GM21381 (cell line): ENCODE data around the gene ZNF451.

Experiments used
- ATAC-seq: cut with Tn5 transposase; IDR thresholded peaks from one replicate; pipeline ENCODE4 v1.9.1; 2021; ENCODE audit warnings: mild to moderate bottlenecking, moderate library complexity; ENCODE audit not compliant: unreplicated experiment

ZNF451 gene

GRCh38 chr6:57198926-57199636 lies 109.1 kb downstream of the ZNF451 start:
- no peak for ATAC-seq

DNA sequence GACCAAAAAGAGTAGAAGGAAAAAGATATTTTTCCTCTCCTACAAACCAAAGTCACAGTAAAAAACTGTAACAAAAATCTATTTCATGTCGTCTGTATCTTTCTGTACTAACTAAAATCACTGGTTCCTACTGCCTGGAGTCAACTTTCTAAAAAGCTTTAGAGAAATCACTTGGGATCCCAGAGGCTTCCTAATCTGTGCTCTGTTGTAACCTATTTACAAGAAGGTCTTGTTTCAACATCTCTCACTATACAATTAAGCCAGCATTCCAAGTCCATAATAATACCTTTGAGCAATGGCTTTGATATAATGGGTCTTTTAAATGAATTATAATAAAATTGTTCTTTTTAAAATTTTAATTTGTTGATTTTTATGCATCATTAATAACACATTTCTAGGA lies 111.7 kb downstream of the ZNF451 start:
- no peak for ATAC-seq

GRCh38 chr6:57205550-57206328 lies 115.8 kb downstream of the ZNF451 start:
- ATAC-seq = no peak

GRCh38 chr6:57207141-57207540 lies 117.2 kb downstream of the ZNF451 start:
- ATAC-seq = no peak

DNA sequence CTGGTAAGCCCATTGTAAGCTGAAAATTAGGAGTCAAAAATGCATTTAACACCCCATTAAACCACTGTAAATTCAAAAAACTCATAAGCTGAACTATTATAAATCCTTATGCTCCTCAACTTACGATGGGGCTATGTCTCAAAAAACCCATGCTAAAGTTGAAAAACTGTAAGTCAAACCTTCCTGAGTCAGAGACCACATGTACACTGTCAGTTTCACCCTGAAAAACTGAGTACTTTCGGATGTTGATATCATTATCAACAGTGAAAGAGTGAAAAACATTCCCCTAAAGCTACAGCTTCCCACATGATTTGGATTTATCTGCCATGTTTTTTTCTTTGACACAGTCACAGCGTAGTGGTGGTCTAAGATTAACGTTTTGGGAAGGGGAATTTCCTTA lies 117.9 kb downstream of the ZNF451 start:
- no peak for ATAC-seq

GRCh38 chr6:57209030-57209429 lies 119.0 kb downstream of the ZNF451 start:
- ATAC-seq = no peak

DNA sequence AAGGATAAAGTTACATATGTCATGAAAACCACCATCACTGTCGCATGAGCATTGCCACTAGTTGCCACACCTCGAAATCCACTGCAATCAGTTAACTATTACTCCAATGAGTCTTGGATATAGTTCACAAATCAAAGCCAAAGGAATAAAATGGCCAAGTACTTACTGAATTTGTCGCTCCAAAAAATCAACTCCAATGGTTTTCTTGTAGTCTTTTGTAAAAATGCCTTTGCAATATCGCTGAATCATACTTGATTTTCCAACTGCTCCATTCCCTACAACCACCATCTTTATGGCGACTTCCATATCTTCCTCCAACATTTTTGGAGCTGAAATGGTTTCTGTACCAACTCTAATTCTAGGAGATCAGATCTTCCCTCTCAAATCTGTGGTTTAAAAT lies 120.1 kb downstream of the ZNF451 start:
- no peak for ATAC-seq

DNA sequence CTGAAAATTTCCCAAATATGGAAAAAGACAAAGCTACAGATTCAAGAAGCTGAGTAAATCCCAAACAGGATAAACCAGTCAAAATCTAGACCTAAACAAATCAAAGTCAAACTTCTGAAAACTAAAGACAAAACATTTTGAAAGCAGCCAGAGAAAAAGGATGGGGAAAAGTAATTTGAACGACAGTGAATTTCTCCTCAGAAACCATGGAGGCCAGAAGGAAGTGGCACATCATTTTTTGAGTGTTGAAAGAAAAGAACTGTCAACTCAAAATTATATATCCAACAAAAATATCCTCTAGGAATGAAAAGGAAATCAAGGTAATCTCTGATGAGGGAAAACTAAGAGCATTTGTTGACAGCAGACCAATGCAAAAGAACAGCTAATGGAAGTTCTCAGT lies 125.3 kb downstream of the ZNF451 start:
- ATAC-seq = no peak

DNA sequence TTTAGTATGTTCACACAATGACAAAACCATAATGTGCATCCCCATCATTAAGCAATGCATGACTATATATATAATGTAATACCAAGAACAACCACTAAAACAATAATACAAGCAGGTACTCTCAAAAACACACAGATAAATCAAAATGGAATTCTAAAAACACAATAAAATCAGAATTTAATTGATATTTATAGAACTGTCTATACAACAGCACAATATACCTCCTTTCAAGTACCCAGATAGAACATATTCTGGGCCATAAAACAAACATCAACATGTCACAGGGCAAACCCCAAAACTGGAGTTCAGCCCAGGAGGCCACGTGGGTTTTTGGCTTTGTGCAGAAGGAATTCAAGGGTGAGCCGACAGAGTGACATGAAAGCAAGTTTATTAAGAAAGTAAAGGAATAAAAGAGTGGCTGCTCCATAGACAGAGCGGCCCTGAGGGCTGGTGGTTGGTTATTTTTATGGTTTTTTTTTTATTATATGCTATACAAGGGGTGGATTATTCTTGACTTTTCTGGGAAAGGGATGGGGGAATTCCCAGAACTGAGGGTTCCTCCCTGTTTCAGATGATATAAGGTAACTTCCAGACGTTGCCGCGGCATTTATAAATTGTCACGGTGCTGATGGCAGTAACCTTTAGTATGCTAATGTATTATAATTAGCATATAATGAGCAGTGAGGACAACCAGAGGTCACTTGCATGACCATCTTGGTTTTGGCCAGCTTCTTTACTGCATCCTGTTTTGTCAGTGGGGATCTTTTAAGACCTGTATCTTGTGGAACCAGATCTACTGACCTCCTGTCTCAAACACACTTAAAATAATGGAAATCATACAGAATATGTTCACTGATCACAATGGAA lies 126.5 kb downstream of the ZNF451 start:
- ATAC-seq = no peak

GRCh38 chr6:57217270-57217669 lies 127.3 kb downstream of the ZNF451 start:
- no peak for ATAC-seq
